ELR (cell line): ENCODE data around the gene CYGB.
A peak's percentile ranks its signal among the peaks of the same experiment; 100 is the strongest.
"Not testable (repeated sequence)": the region's sequence is repeated elsewhere in the genome, so short reads cannot be mapped to it uniquely, and the experiment has no call there.

Source experiments
- DNase-seq: peaks from one replicate; pipeline ENCODE4 v3.0.0-alpha.2; 2015; ENCODE audit warnings: low read depth

CYGB gene

GRCh38 chr17:76567634-76568432 lies 30.3 kb upstream of the CYGB start:
- DNase-seq, result peak; percentile 39

- peak; percentile 22 for DNase-seq
Measured at GRCh38 chr17:76566988-76567431, 29.5 kb upstream of the CYGB start.

GRCh38 chr17:76566613-76566943 lies 29.1 kb upstream of the CYGB start:
- DNase-seq, result peak; percentile 21

- peak; percentile 18 for DNase-seq
Measured at GRCh38 chr17:76565728-76566612, 28.5 kb upstream of the CYGB start.

GRCh38 chr17:76564991-76565727 lies 27.6 kb upstream of the CYGB start:
- DNase-seq, result peak; percentile 84

GRCh38 chr17:76563359-76563758 lies 25.9 kb upstream of the CYGB start:
- not testable (repeated sequence) for DNase-seq

- peak; percentile 95 for DNase-seq
Measured at GRCh38 chr17:76562734-76563148, 25.2 kb upstream of the CYGB start.

GRCh38 chr17:76561799-76562268 lies 24.3 kb upstream of the CYGB start:
- DNase-seq, result peak; percentile 78

- DNase-seq, result peak; percentile 64
Measured at GRCh38 chr17:76561332-76561731, 23.8 kb upstream of the CYGB start.

- peak; percentile 45 for DNase-seq
Measured at GRCh38 chr17:76560877-76561221, 23.3 kb upstream of the CYGB start.

GRCh38 chr17:76560036-76560876 lies 22.7 kb upstream of the CYGB start:
- no peak for DNase-seq

GRCh38 chr17:76559460-76559859 lies 22.0 kb upstream of the CYGB start:
- DNase-seq, result not testable (repeated sequence)

GRCh38 chr17:76558198-76559095 lies 20.9 kb upstream of the CYGB start:
- peak; percentile 62 for DNase-seq

GRCh38 chr17:76557368-76558197 lies 20.1 kb upstream of the CYGB start:
- peak; percentile 100 for DNase-seq

- DNase-seq, result peak; percentile 63
Measured at GRCh38 chr17:76556765-76557367, 19.4 kb upstream of the CYGB start.

- DNase-seq, result no peak
Measured at GRCh38 chr17:76554131-76554530, 16.6 kb upstream of the CYGB start.

- DNase-seq, result no peak
Measured at GRCh38 chr17:76553178-76553908, 15.8 kb upstream of the CYGB start.

- DNase-seq, result no peak
Measured at GRCh38 chr17:76551685-76552084, 14.2 kb upstream of the CYGB start.
